ENCODE data around the gene ATP6V1C2. TPM values are rescaled to one million over a fixed set of nuclear protein-coding genes. Genes with fewer than 3 reads are reported as not detected.
A peak's percentile ranks its signal among the peaks of the same experiment; 100 is the strongest.

ATP6V1C2 gene
- total RNA-seq, 1 experiment from 2014 or later = 2.0 TPM

GRCh38 chr2:10781746-10782145 lies 60.3 kb downstream of the ATP6V1C2 start (continued):
- TF ChIP-seq TCF7L2 (IDR thresholded peaks at IDR 0.05; ENCODE audit: borderline replicate concordance, extremely low read depth, insufficient read depth, insufficient read length) (no peak), ZFX (IDR thresholded peaks at IDR 0.05) (no peak), EZH2 (IDR thresholded peaks at IDR 0.05) (no peak), ELF1 (IDR thresholded peaks at IDR 0.05; ENCODE audit: borderline replicate concordance, low read depth) (no peak), JUND (IDR thresholded peaks at IDR 0.05) (no peak), SIN3A (IDR thresholded peaks at IDR 0.05; ENCODE audit: low read depth) (no peak)
- TF ChIP-seq, protein P1, sequence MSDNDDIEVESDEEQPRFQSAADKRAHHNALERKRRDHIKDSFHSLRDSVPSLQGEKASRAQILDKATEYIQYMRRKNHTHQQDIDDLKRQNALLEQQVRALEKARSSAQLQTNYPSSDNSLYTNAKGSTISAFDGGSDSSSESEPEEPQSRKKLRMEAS (IDR thresholded peaks at IDR 0.05) = no peak
- TF ChIP-seq, protein P2, sequence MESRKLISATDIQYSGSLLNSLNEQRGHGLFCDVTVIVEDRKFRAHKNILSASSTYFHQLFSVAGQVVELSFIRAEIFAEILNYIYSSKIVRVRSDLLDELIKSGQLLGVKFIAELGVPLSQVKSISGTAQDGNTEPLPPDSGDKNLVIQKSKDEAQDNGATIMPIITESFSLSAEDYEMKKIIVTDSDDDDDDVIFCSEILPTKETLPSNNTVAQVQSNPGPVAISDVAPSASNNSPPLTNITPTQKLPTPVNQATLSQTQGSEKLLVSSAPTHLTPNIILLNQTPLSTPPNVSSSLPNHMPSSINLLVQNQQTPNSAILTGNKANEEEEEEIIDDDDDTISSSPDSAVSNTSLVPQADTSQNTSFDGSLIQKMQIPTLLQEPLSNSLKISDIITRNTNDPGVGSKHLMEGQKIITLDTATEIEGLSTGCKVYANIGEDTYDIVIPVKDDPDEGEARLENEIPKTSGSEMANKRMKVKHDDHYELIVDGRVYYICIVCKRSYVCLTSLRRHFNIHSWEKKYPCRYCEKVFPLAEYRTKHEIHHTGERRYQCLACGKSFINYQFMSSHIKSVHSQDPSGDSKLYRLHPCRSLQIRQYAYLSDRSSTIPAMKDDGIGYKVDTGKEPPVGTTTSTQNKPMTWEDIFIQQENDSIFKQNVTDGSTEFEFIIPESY (IDR thresholded peaks at IDR 0.05; ENCODE audit: extremely low read depth, insufficient replicate concordance, low read length) = no peak

GRCh38 chr2:10783421-10783820 lies 62.0 kb downstream of the ATP6V1C2 start:
- intact Hi-C loops (cut with micrococcal nuclease) = no loop called here
- Histone ChIP-seq H3K27me3 (ENCODE audit: insufficient read depth, low read length) (no peaks in the 10 kb centered on the region), H3K27ac (ENCODE audit: low read depth, low read length) (no peak overlapping the region), H3K4me3 (replicated peaks in 1 of 2; ENCODE audit: low read depth in 1 of 2, low read length in 2 of 2) (no peak overlapping the region), H4K20me1 (ENCODE audit: insufficient read depth) (0 out of 2 replicates have a peak, but pooled peaks cover 4% of the 10 kb centered on the region), H3K36me3 (ENCODE audit: control insufficient read depth in 1 of 2, insufficient read depth in 2 of 2, low read length in 2 of 2) (peaks cover 54 to 58% of the 10 kb centered on the region in 2 experiments; a peak in 3 of 4 replicates), H3K9ac (ENCODE audit: low read length) (no peak overlapping the region), H3K79me2 (ENCODE audit: insufficient read depth, low read length) (peaks cover 37% of the 10 kb centered on the region), H3K9me2 (ENCODE audit: insufficient read depth) (no peaks in the 10 kb centered on the region), H3K4me2 (ENCODE audit: low read length) (no peak overlapping the region), H2AFZ (ENCODE audit: low read depth, low read length, poor library complexity, severe bottlenecking) (no peak overlapping the region), H3K9me3 (ENCODE audit: control insufficient read depth in 1 of 2, insufficient read depth in 1 of 2, low read depth in 1 of 2, low read length in 2 of 2) (no peaks in the 10 kb centered on the region), H3K4me1 (ENCODE audit: control insufficient read depth in 1 of 2, insufficient read depth in 2 of 2, low read length in 2 of 2) (no peaks in the 10 kb centered on the region)
- BruUV-seq (replicated peaks) = TSS peak; percentile 31
- POLR2A ChIA-PET = no interaction called here
- RAD21 ChIA-PET (ENCODE audit: low non-redundant PET in 1 of 2, low total read pairs in 2 of 2, uncharacterized antibody in 2 of 2, unreplicated experiment in 2 of 2) = no interaction called here
- DNase-seq (ENCODE audit: low read depth, low spot score) (no peak), ATAC-seq (no peak)
- CTCF ChIA-PET = no interaction called here
- TF ChIP-seq SRF (IDR thresholded peaks at IDR 0.05; ENCODE audit: low read depth) (no peak), ZNF274 (IDR thresholded peaks at IDR 0.05; ENCODE audit: low read depth, low read length) (no peak), POLR2A (IDR thresholded peaks at IDR 0.05; ENCODE audit: borderline replicate concordance, extremely low read depth, insufficient read depth, insufficient read length) (no peak), YY1 (IDR thresholded peaks at IDR 0.05; ENCODE audit: extremely low read depth, insufficient replicate concordance, low read depth, low read length) (no peak), SP1 (IDR thresholded peaks at IDR 0.05; ENCODE audit: low read depth) (no peak), TCF7L2 (IDR thresholded peaks at IDR 0.05; ENCODE audit: borderline replicate concordance, extremely low read depth, insufficient read depth, insufficient read length) (no peak), SIN3A (IDR thresholded peaks at IDR 0.05; ENCODE audit: low read depth) (no peak), ELF1 (IDR thresholded peaks at IDR 0.05; ENCODE audit: borderline replicate concordance, low read depth) (no peak), RAD21 (IDR thresholded peaks at IDR 0.05; ENCODE audit: low read depth) (no peak)
- TF ChIP-seq, protein P3, sequence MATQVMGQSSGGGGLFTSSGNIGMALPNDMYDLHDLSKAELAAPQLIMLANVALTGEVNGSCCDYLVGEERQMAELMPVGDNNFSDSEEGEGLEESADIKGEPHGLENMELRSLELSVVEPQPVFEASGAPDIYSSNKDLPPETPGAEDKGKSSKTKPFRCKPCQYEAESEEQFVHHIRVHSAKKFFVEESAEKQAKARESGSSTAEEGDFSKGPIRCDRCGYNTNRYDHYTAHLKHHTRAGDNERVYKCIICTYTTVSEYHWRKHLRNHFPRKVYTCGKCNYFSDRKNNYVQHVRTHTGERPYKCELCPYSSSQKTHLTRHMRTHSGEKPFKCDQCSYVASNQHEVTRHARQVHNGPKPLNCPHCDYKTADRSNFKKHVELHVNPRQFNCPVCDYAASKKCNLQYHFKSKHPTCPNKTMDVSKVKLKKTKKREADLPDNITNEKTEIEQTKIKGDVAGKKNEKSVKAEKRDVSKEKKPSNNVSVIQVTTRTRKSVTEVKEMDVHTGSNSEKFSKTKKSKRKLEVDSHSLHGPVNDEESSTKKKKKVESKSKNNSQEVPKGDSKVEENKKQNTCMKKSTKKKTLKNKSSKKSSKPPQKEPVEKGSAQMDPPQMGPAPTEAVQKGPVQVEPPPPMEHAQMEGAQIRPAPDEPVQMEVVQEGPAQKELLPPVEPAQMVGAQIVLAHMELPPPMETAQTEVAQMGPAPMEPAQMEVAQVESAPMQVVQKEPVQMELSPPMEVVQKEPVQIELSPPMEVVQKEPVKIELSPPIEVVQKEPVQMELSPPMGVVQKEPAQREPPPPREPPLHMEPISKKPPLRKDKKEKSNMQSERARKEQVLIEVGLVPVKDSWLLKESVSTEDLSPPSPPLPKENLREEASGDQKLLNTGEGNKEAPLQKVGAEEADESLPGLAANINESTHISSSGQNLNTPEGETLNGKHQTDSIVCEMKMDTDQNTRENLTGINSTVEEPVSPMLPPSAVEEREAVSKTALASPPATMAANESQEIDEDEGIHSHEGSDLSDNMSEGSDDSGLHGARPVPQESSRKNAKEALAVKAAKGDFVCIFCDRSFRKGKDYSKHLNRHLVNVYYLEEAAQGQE (IDR thresholded peaks at IDR 0.05; ENCODE audit: low read depth) = no peak

Data from HCT116 (cell line).